ENCODE data around the gene PPP1R36.
A peak's percentile ranks its signal among the peaks of the same experiment; 100 is the strongest.
"Not testable (repeated sequence)": the region's sequence is repeated elsewhere in the genome, so short reads cannot be mapped to it uniquely, and the experiment has no call there.

Gene PPP1R36

GRCh38 chr14:64550621-64551333, 1.0 kb downstream of the PPP1R36 start:
- TF ChIP-seq CTCF (conservative IDR thresholded peaks at IDR 0.05; ENCODE audit: low read depth, low read length): no peak
- peak overlapping the region; percentile 3 for H3K4me3 ChIP-seq (ENCODE audit: low read depth, low read length)
- DNase-seq (ENCODE audit: low read depth): no peak

- DNase-seq (ENCODE audit: low read depth): no peak
- no peak overlapping the region for H3K4me3 ChIP-seq (ENCODE audit: low read depth, low read length)
- TF ChIP-seq CTCF (conservative IDR thresholded peaks at IDR 0.05; ENCODE audit: low read depth, low read length): no peak
Measured at GRCh38 chr14:64554556-64554955, 4.8 kb downstream of the PPP1R36 start.

- DNase-seq (ENCODE audit: low read depth): peak; percentile 73
- TF ChIP-seq CTCF (conservative IDR thresholded peaks at IDR 0.05; ENCODE audit: low read depth, low read length): no peak
- no peak overlapping the region for H3K4me3 ChIP-seq (ENCODE audit: low read depth, low read length)
Measured at GRCh38 chr14:64556526-64556925, 6.8 kb downstream of the PPP1R36 start.

- not testable (repeated sequence) for DNase-seq (ENCODE audit: low read depth); H3K4me3 ChIP-seq (ENCODE audit: low read depth, low read length)
Measured at GRCh38 chr14:64558216-64558615, 8.5 kb downstream of the PPP1R36 start.

- no peak overlapping the region for H3K4me3 ChIP-seq (ENCODE audit: low read depth, low read length)
- TF ChIP-seq CTCF (conservative IDR thresholded peaks at IDR 0.05; ENCODE audit: low read depth, low read length): no peak
- DNase-seq (ENCODE audit: low read depth): peak; percentile 24
Measured at GRCh38 chr14:64561631-64562030, 11.9 kb downstream of the PPP1R36 start.

- no peak overlapping the region for H3K4me3 ChIP-seq (ENCODE audit: low read depth, low read length)
- no peak for TF ChIP-seq CTCF (conservative IDR thresholded peaks at IDR 0.05; ENCODE audit: low read depth, low read length)
- no peak for DNase-seq (ENCODE audit: low read depth)
Measured at GRCh38 chr14:64562436-64562835, 12.7 kb downstream of the PPP1R36 start.

- no peak overlapping the region for H3K4me3 ChIP-seq (ENCODE audit: low read depth, low read length)
- no peak for DNase-seq (ENCODE audit: low read depth)
- TF ChIP-seq CTCF (conservative IDR thresholded peaks at IDR 0.05; ENCODE audit: low read depth, low read length): no peak
Measured at GRCh38 chr14:64563696-64564095, 13.9 kb downstream of the PPP1R36 start.

Data from choroid plexus epithelial cell (primary cell).